ENCODE measurements around the gene KLK15.

KLK15 gene

DNA sequence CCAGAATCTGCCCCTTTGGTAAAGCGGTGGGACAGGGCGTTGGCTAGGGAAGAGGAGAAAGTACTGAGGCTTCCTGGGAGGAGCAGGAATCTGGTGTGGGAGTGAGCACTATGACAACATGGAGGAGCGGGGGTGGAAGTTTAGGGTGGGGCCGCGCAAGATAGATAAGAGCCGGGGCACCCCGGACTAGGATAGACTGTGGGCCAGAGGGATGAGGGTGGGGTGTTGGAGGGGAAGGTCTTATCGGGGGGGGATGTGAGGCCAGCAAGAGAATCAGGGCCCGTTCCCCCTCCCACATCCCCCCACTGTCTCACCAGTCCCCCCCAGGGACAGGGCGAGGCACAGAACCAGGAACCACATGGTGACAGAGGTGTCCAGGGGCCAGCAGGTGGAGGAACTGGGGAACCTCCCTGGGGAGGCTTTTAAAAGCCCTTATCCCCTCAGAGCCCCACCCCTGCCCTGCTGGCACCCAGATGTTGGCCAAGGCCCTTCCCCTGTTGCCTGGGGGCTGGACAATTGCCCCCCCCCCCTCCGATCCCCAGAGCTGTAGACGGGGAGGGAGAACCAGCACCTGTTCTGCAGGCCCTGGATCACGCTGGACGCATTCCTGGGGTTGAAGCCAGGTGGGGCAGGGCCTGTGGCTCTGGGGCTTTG is 9.9 kb downstream of the KLK15 start, which contains the start of gene KLK1:
TSS of gene KLK1 (minus strand) at position 399 of the 654 bp plus-strand sequence. CDS start at position 360, 39 bp downstream.
- Histone ChIP-seq H3K23ac (ENCODE audit: low read length in 2 of 2) (no peak within 1 kb of the TSS), H2AFZ (ENCODE audit: low read depth, low read length) (no peak within 1 kb of the TSS), H3K4me2 (ENCODE audit: low read length, poor library complexity, severe bottlenecking) (no peak within 1 kb of the TSS), H2BK15ac (ENCODE audit: low read depth, poor library complexity, severe bottlenecking) (no peak within 1 kb of the TSS), H4K91ac (ENCODE audit: low read length) (no peak within 1 kb of the TSS), H2BK5ac (ENCODE audit: low read depth, low read length, poor library complexity, severe bottlenecking) (no peak within 1 kb of the TSS), H3K14ac (ENCODE audit: low read length in 2 of 2) (peak within 1 kb of the TSS in 1 of 2 experiments; percentile 38), H3K4me3 (ENCODE audit: insufficient read depth in 1 of 2, low read depth in 1 of 2, low read length in 2 of 2) (no peak within 1 kb of the TSS), H2AK5ac (ENCODE audit: low read length, severe bottlenecking) (no peak within 1 kb of the TSS), H3K9ac (ENCODE audit: low read length) (no peak within 1 kb of the TSS), H3K18ac (ENCODE audit: low read depth in 1 of 2, low read length in 2 of 2) (no peak within 1 kb of the TSS), H3K9me3 (ENCODE audit: control insufficient read depth, low read length) (no peaks in the 10 kb centered on the region), H3K4me1 (ENCODE audit: control insufficient read depth, insufficient read depth, low read depth, low read length) (no peaks in the 10 kb centered on the region), H2BK120ac (ENCODE audit: low read depth, low read length) (no peak within 1 kb of the TSS), H3K4ac (ENCODE audit: low read depth in 1 of 2, low read length in 2 of 2) (no peak within 1 kb of the TSS), H4K8ac (ENCODE audit: low read length) (no peak within 1 kb of the TSS), H3K27me3 (ENCODE audit: control insufficient read depth in 1 of 2, insufficient read depth in 1 of 2, low read length in 2 of 2) (peaks cover 34 to 63% of the 10 kb centered on the region in 2 experiments), H3K79me1 (replicated peaks; ENCODE audit: low read length, poor library complexity, severe bottlenecking) (no peaks in the 10 kb centered on the region), H3K36me3 (ENCODE audit: control insufficient read depth in 1 of 2, insufficient read depth in 2 of 2, low read depth in 1 of 2, low read length in 2 of 2) (no peaks in the 10 kb centered on the region), H3K27ac (ENCODE audit: low read length, poor library complexity, severe bottlenecking) (no peak within 1 kb of the TSS), H2BK12ac (ENCODE audit: low read length in 2 of 2) (no peak within 1 kb of the TSS)
- no peak for DNase-seq
- 64% methylated on average over 9 of the region's 14 CpGs for WGBS

DNA sequence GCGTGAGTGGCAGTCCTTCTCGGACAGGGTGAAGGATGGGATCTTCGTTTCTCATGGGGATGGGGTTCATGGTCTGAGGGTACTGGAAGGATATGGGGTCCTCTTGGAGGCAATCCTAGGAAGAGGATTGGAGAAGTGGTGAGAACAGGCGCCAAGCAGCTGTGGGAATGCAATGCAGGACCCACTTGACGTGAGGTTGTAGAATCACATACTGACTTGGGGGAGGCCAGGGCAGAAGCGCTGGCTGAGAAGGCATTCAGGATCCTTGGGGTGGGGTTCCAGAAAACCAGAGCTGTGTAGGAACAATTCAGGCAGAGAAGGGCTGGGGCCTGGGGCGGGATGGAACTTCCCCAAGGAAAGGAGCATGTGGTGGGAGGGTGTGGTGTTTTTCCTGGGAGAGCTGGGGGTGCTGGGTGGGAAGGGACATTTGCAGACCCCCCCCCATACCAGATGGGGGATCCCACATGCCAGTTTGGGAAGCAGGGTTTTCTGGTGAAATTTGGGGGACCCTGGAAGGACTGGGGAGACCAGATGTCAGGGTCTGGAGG is 10.6 kb downstream of the KLK15 start:
- Histone ChIP-seq H3K36me3 (ENCODE audit: control insufficient read depth in 1 of 2, insufficient read depth in 2 of 2, low read depth in 1 of 2, low read length in 2 of 2) (no peaks in the 10 kb centered on the region), H2BK5ac (ENCODE audit: low read depth, low read length, poor library complexity, severe bottlenecking) (no peak overlapping the region), H3K4me2 (ENCODE audit: low read length, poor library complexity, severe bottlenecking) (no peak overlapping the region), H2BK12ac (ENCODE audit: low read length in 2 of 2) (no peak overlapping the region), H3K18ac (ENCODE audit: low read depth in 1 of 2, low read length in 2 of 2) (no peak overlapping the region), H3K27me3 (ENCODE audit: control insufficient read depth in 1 of 2, insufficient read depth in 1 of 2, low read length in 2 of 2) (peaks cover 42 to 69% of the 10 kb centered on the region in 2 experiments), H3K27ac (ENCODE audit: low read length, poor library complexity, severe bottlenecking) (no peak overlapping the region), H3K23ac (ENCODE audit: low read length in 2 of 2) (no peak overlapping the region), H3K4ac (ENCODE audit: low read depth in 1 of 2, low read length in 2 of 2) (no peak overlapping the region), H2BK120ac (ENCODE audit: low read depth, low read length) (no peak overlapping the region), H3K4me1 (ENCODE audit: control insufficient read depth, insufficient read depth, low read depth, low read length) (peaks cover 2% of the 10 kb centered on the region), H3K4me3 (ENCODE audit: insufficient read depth in 1 of 2, low read depth in 1 of 2, low read length in 2 of 2) (no peak overlapping the region), H2BK15ac (ENCODE audit: low read depth, poor library complexity, severe bottlenecking) (no peak overlapping the region), H3K9me3 (ENCODE audit: control insufficient read depth, low read length) (no peaks in the 10 kb centered on the region), H3K9ac (ENCODE audit: low read length) (no peak overlapping the region), H2AFZ (ENCODE audit: low read depth, low read length) (no peak overlapping the region), H3K14ac (ENCODE audit: low read length in 2 of 2) (no peak overlapping the region), H2AK5ac (ENCODE audit: low read length, severe bottlenecking) (no peak overlapping the region), H3K79me1 (replicated peaks; ENCODE audit: low read length, poor library complexity, severe bottlenecking) (no peaks in the 10 kb centered on the region), H4K8ac (ENCODE audit: low read length) (no peak overlapping the region), H4K91ac (ENCODE audit: low read length) (no peak overlapping the region)
- 77% methylated on average over 7 of the region's 7 CpGs for WGBS
- DNase-seq: no peak

DNA sequence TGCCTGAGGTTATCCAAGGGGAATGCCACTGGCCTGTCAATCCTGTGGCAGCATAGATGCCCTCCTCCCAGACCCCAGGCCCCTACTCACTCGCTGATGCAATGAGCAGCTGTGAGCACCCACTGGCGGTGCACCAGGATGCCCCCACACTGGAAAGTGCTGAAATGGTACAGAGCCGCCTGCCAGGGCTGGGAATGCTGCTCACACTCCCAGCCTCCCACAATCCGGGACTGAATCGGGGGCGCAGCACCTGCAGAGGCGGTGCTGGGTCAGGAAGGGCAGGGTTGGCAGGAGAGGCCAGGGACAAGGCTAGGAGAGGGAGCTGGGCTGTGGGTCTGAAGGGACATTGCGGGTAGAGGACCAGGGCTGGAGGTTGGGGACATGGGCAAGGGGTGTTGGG is 11.8 kb downstream of the KLK15 start:
- Histone ChIP-seq H3K79me1 (replicated peaks; ENCODE audit: low read length, poor library complexity, severe bottlenecking) (no peaks in the 10 kb centered on the region), H2BK12ac (ENCODE audit: low read length in 2 of 2) (no peak overlapping the region), H3K18ac (ENCODE audit: low read depth in 1 of 2, low read length in 2 of 2) (no peak overlapping the region), H2BK120ac (ENCODE audit: low read depth, low read length) (no peak overlapping the region), H3K27ac (ENCODE audit: low read length, poor library complexity, severe bottlenecking) (no peak overlapping the region), H4K8ac (ENCODE audit: low read length) (no peak overlapping the region), H3K23ac (ENCODE audit: low read length in 2 of 2) (no peak overlapping the region), H3K4me1 (ENCODE audit: control insufficient read depth, insufficient read depth, low read depth, low read length) (peaks cover 2% of the 10 kb centered on the region), H3K4me3 (ENCODE audit: insufficient read depth in 1 of 2, low read depth in 1 of 2, low read length in 2 of 2) (no peak overlapping the region), H2BK5ac (ENCODE audit: low read depth, low read length, poor library complexity, severe bottlenecking) (no peak overlapping the region), H4K91ac (ENCODE audit: low read length) (peak overlapping the region; percentile 64), H3K14ac (ENCODE audit: low read length in 2 of 2) (no peak overlapping the region), H3K4ac (ENCODE audit: low read depth in 1 of 2, low read length in 2 of 2) (no peak overlapping the region), H3K4me2 (ENCODE audit: low read length, poor library complexity, severe bottlenecking) (no peak overlapping the region), H3K9ac (ENCODE audit: low read length) (no peak overlapping the region), H2AFZ (ENCODE audit: low read depth, low read length) (no peak overlapping the region), H3K27me3 (ENCODE audit: control insufficient read depth in 1 of 2, insufficient read depth in 1 of 2, low read length in 2 of 2) (peaks cover 44 to 72% of the 10 kb centered on the region in 2 experiments), H3K36me3 (ENCODE audit: control insufficient read depth in 1 of 2, insufficient read depth in 2 of 2, low read depth in 1 of 2, low read length in 2 of 2) (no peaks in the 10 kb centered on the region), H3K9me3 (ENCODE audit: control insufficient read depth, low read length) (no peaks in the 10 kb centered on the region), H2BK15ac (ENCODE audit: low read depth, poor library complexity, severe bottlenecking) (no peak overlapping the region), H2AK5ac (ENCODE audit: low read length, severe bottlenecking) (no peak overlapping the region)
- no peak for DNase-seq
- WGBS: 52% methylated on average over 8 of the region's 8 CpGs

DNA sequence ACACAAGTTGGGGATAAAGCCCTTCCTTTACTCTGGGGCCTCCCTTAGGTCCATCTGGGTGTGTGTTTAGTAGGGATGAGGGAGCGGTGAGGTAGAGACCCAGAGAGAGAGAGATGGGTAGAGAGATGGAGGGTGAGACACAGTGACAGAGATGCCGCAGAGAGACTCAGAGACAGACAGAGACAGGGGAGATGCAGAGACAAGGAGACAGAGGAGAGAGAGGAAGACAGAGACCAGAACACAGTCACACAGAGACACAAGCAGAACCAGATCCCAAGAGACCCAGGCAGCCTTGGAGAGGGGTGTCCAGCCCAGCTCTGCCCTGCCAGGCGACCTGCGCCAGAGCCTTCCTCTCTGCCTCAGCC is 12.1 kb downstream of the KLK15 start:
- no peak overlapping the region for H3K18ac ChIP-seq (ENCODE audit: low read depth in 1 of 2, low read length in 2 of 2)
- no peaks in the 10 kb centered on the region for H3K9me3 ChIP-seq (ENCODE audit: control insufficient read depth, low read length)
- no peak overlapping the region for H3K14ac ChIP-seq (ENCODE audit: low read length in 2 of 2)
- no peaks in the 10 kb centered on the region for H3K79me1 ChIP-seq (replicated peaks; ENCODE audit: low read length, poor library complexity, severe bottlenecking)
- H3K27ac ChIP-seq (ENCODE audit: low read length, poor library complexity, severe bottlenecking): no peak overlapping the region
- H4K8ac ChIP-seq (ENCODE audit: low read length): no peak overlapping the region
- no peak overlapping the region for H3K4me3 ChIP-seq (ENCODE audit: insufficient read depth in 1 of 2, low read depth in 1 of 2, low read length in 2 of 2)
- no peak overlapping the region for H3K23ac ChIP-seq (ENCODE audit: low read length in 2 of 2)
- H3K4me2 ChIP-seq (ENCODE audit: low read length, poor library complexity, severe bottlenecking): no peak overlapping the region
- H2AK5ac ChIP-seq (ENCODE audit: low read length, severe bottlenecking): no peak overlapping the region
- H3K4me1 ChIP-seq (ENCODE audit: control insufficient read depth, insufficient read depth, low read depth, low read length): peaks cover 2% of the 10 kb centered on the region
- no peak overlapping the region for H4K91ac ChIP-seq (ENCODE audit: low read length)
- no peak overlapping the region for H2BK5ac ChIP-seq (ENCODE audit: low read depth, low read length, poor library complexity, severe bottlenecking)
- H2BK12ac ChIP-seq (ENCODE audit: low read length in 2 of 2): no peak overlapping the region
- H3K27me3 ChIP-seq (ENCODE audit: control insufficient read depth in 1 of 2, insufficient read depth in 1 of 2, low read length in 2 of 2): peaks cover 44 to 70% of the 10 kb centered on the region in 2 experiments
- H2BK15ac ChIP-seq (ENCODE audit: low read depth, poor library complexity, severe bottlenecking): no peak overlapping the region
- no peak overlapping the region for H2BK120ac ChIP-seq (ENCODE audit: low read depth, low read length)
- H2AFZ ChIP-seq (ENCODE audit: low read depth, low read length): no peak overlapping the region
- no peaks in the 10 kb centered on the region for H3K36me3 ChIP-seq (ENCODE audit: control insufficient read depth in 1 of 2, insufficient read depth in 2 of 2, low read depth in 1 of 2, low read length in 2 of 2)
- no peak overlapping the region for H3K4ac ChIP-seq (ENCODE audit: low read depth in 1 of 2, low read length in 2 of 2)
- H3K9ac ChIP-seq (ENCODE audit: low read length): no peak overlapping the region
- WGBS: 78% methylated on average over 3 of the region's 4 CpGs
- no peak for DNase-seq

Measured in mesenchymal stem cell (in vitro differentiated cells and primary cell).